T47D (cell line): ENCODE measurements around the gene TRAIP.

ENCODE experiments used
- DNase-seq, 2 experiments: peaks; one replicate each; pipeline versions ENCODE4 v3.0.0 to v3.0.0-alpha.2; 2011 to 2012; ENCODE audit warnings: low read depth in 1 of 2, low spot score in 1 of 2
- JUND ChIP-seq: IDR thresholded peaks from 2 replicates; pipeline ENCODE4 v1.6.1; 2012; ENCODE audit warnings: low read depth
- in situ Hi-C: cut with HindIII; loops from 2 replicates; pipeline ENCODE4 v1.10.0; 2016; ENCODE audit warnings: low sequenced_read_pairs, low pct_unique_long_range_greater_than_20kb

Gene TRAIP

GRCh38 chr3:49889296-49889695 is 32.9 kb upstream of the TRAIP start:
- TF ChIP-seq JUND: no peak
- no peak for DNase-seq
- in situ Hi-C loops: no loop called here

- TF ChIP-seq JUND: no peak
- DNase-seq: no peak
- in situ Hi-C loops: no loop called here
Observed at GRCh38 chr3:49886922-49887265, 30.5 kb upstream of the TRAIP start.

- DNase-seq: no peak
- in situ Hi-C loops: no loop called here
- no peak for TF ChIP-seq JUND
Observed at GRCh38 chr3:49883998-49884397, 27.6 kb upstream of the TRAIP start.

GRCh38 chr3:49882166-49882565 is 25.8 kb upstream of the TRAIP start:
- DNase-seq: no peak
- TF ChIP-seq JUND: no peak
- in situ Hi-C loops: no loop called here

- no peak for TF ChIP-seq JUND
- DNase-seq: no peak
- in situ Hi-C loops: no loop called here
Observed at GRCh38 chr3:49880581-49881315, 24.4 kb upstream of the TRAIP start.

GRCh38 chr3:49879721-49880120 is 23.4 kb upstream of the TRAIP start:
- TF ChIP-seq JUND: no peak
- in situ Hi-C loops: no loop called here
- DNase-seq: no peak

GRCh38 chr3:49878686-49879085 is 22.3 kb upstream of the TRAIP start:
- in situ Hi-C loops: no loop called here
- TF ChIP-seq JUND: no peak

GRCh38 chr3:49877716-49878115 is 21.4 kb upstream of the TRAIP start:
- no peak for DNase-seq
- in situ Hi-C loops: no loop called here
- no peak for TF ChIP-seq JUND

More at GRCh38 chr3:49878686-49879085, 22.3 kb upstream of the TRAIP start:
- DNase-seq: no peak

GRCh38 chr3:49876567-49876966 is 20.2 kb upstream of the TRAIP start:
- no peak for TF ChIP-seq JUND
- in situ Hi-C loops: no loop called here
- DNase-seq: no peak

- in situ Hi-C loops: no loop called here
- TF ChIP-seq JUND: no peak
Observed at GRCh38 chr3:49873623-49874022, 17.3 kb upstream of the TRAIP start.

GRCh38 chr3:49872801-49873281 is 16.5 kb upstream of the TRAIP start:
- in situ Hi-C loops: no loop called here
- TF ChIP-seq JUND: no peak
- DNase-seq: no peak

More at GRCh38 chr3:49873623-49874022, 17.3 kb upstream of the TRAIP start:
- no peak for DNase-seq

- in situ Hi-C loops: no loop called here
- no peak for DNase-seq
- no peak for TF ChIP-seq JUND
Observed at GRCh38 chr3:49871531-49872153, 15.3 kb upstream of the TRAIP start.

- in situ Hi-C loops: no loop called here
- TF ChIP-seq JUND: no peak
- DNase-seq: no peak
Observed at GRCh38 chr3:49869525-49870126, 13.3 kb upstream of the TRAIP start, which contains the start of gene CAMKV. Gene CAMKV, minus strand, starts transcription at chr3:49869906. Its CDS starts 7,518 bp downstream, at chr3:49862388.
